CD4-positive, alpha-beta T cell treated with Interleukin-1 beta for 1 hour (primary cell): Measurements from ENCODE around the gene GPR78.

Experiments used
- DNase-seq, 2 donors: peaks; one replicate each; pipeline ENCODE4 v3.0.0-alpha.2; 2020 to 2022

The GPR78 gene

DNA sequence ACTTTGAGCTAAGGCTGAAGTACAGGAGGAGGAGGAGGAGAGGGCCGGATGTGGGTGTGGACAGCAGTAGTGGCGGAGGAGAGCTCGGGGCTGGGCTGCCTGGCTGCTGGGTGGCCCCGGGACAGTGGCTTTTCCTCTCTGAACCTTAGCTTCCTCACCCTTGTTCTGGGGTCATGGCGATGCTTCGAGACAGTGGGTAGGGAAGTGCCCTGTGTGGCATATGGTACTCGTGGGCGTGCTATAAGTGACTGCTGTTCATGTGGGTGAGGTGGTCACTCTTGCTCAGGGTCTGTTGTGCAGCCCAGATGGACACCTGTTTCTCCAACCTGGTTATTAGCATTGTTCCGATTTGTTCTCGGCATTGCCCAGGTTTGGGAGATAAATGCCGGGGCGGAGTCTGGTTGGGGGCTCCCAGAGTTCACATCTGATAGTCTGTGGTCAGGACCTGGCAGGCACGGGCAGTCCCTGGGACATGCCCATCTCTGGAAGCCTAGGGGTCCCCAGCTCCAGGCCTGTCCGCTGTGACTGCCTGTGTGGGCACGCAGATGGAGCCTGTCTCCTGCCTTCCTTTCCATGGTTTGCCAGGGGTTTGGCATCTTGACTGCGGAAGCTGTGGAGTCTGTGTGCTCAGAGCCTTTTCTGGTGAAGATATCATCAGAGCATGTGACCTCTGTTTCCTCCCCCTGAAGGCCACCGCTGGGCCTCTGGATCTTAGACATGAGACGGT, 7.4 kb downstream of the GPR78 start:
- no peak for DNase-seq

DNA sequence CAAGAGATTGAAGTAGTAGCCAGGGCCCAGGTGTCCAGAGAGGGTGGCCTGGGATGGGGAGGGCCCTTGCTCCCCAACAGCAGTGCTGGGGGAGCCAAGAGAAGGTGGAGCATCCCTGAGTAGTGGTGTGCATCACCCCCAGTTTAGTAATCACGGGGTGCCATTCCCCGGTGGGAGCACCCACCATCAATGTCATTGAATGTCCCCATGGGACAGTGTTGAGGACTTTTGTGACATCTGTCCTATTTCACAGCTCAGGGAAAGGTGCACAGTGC, 7.9 kb downstream of the GPR78 start:
- no peak for DNase-seq

DNA sequence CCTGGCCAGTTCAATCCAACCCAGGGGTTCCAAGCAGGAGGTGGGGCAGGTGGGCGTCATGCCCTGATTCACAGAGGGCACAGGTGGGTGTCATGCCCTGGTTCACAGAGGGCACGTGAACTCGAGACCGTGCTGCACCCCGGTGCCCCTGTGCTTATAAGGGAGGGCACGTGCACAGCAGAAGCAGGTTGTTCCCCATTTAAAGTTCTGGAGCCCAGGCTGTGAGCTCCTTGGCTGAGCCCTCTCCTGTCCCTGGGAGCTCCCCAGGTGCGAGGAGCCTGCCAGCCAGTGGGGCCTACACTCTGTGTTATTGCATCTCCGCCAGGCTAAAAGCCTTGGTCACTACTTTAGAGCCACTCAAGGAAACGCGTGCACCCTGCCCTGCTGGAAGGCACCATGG, 9.1 kb downstream of the GPR78 start:
- no peak for DNase-seq

DNA sequence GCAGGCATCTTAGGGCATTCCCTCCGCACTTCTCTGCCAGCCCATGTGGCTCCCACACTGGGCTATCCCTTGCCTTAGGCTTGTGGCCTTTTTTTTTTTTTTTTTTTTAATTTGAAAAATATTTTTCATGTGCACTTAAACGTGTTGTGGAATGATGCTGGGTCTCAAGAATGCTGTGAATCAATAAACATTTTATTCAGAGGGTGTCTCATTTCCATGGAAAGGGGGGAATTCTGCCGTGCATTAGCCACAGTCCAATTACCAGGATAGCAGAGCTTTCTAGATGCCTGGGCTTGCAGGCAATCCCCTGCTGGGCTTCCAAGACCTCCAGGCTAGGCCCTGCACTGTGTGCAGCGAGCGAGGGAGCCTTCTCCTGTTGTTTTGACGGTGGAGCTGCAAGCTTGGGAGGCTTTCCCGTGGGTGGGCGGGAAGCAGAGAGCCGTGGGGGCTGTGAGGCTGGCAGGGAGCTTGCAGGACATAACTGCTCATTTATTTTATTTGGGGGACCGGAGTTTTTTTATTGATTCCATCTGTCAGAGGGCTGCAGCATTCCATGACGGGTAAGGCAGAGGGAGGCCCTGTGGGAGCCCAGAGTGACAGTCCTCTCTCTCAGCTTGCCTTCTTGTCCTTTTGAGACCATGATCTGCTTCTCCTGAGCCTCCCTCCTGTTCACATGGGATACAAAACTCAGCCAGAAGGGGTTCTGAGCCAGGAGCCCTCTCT, 9.8 kb downstream of the GPR78 start:
- no peak for DNase-seq

DNA sequence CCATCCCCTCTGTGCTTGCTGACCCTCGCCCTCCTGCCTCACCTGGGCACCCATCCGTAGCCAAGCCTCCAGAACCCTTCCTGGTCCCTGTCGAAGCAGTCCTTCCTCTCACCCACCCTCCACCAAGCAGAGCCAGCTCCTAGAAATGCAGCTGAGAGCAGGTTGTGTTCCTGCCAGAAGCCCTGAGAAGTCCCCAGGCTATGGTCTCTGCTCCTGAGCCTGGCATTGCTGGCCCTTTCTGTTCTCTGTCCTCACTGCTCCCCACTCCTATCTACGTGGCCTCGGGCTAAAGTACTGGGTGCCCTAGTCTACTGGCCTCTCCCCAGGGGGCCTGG, 10.3 kb downstream of the GPR78 start:
- no peak for DNase-seq

DNA sequence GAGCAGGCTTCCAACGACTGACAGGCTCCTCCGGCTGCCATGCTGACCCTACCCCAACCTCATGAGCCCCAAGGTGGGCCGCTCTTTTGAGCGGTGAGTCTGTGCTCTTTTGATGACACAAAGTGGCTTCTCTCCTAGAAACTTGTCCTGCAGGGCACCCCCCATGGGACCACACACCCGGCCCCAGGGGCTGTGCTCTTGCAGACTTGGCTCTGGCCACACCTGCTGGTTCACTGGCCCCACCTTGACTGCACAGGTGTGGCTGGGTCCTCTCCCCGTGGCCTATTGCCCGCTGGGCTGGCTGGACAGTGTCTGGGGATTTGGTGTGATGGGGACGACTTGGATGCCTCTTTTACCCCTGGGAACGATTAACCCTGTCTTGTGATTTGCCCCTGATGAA, 10.9 kb downstream of the GPR78 start:
- DNase-seq: no peak

DNA sequence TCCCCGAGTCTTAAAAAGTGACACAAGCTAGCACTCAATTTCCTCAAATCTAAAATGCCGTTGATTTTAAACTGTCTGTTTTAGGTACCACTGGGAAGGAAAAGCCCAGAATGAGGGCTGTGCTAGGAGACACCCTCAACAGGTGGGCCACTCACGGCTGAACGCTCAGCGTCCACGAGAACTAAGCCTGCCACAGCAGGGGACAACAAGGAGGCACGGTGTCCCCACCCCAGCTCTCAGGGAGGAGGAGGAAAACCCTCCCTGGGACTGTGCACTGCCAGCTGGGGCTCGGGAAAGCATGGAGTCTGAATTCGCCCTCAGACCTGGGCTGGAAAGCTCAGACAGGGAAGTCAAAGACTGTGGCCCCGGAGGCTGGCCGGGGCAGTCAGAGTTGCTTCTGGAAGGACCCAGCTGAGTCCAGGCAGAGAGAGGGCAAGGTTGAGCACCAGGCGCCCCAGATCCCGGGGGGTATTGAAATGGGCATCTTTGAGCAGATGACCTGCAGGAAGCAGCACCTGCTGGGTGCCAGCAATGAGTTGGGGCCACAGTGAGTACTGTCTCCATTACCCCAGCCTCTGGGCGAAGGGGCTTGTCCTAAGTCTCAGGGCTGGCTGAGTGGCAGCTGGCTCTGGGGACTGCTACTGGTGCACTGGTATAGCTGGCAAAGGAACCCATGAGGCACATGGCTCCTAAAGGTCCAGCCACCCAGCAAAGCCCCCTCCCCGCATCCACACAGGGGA, 11.6 kb downstream of the GPR78 start:
- no peak for DNase-seq

DNA sequence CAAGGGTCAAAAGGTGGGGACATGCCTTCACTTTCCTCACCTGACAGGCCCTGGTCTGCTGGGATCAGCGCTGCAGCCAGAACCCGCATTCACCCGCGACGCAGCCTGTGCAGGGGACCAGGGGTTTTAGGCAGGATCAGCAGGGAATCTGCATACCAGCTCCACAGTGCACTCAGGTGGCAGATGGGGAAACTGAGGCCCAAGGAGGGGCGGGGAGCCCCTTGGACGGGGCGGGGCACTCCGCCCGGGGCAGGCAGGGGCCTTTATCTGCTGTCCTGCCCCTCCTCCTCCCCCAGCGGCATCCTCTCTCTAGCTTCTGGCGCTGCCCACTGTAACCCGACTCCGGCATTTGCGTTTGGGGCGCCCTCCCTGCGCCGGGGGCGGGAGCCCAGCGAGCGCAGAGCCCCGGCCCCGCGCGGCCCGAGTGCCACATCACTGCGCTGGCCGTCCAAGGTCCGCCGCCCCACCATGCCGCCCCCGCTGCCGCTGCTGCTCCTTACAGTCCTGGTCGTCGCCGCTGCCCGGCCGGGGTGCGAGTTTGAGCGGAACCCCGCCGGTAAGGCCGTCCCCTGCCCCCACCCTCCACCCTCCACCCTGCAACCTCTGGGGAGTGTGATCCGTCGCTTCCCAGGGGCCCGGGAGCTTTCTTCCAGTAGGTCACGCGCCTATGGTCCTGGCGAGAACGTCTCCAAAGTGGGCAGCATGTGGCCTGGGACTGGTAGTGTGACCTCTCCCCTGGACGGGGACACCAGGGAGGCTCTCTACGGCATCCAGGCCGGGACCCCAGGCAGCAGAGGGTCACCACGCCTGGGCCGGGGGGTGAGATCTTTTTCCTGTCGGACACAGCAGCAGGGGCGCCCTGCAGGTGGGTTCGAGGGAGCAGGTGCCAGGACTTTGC, 12.4 kb downstream of the GPR78 start, which contains the start of gene CPZ:
CPZ (plus strand) TSS at position 400 of the 898 bp plus-strand sequence; CDS start at position 469, 69 bp downstream.
- no peak for DNase-seq

DNA sequence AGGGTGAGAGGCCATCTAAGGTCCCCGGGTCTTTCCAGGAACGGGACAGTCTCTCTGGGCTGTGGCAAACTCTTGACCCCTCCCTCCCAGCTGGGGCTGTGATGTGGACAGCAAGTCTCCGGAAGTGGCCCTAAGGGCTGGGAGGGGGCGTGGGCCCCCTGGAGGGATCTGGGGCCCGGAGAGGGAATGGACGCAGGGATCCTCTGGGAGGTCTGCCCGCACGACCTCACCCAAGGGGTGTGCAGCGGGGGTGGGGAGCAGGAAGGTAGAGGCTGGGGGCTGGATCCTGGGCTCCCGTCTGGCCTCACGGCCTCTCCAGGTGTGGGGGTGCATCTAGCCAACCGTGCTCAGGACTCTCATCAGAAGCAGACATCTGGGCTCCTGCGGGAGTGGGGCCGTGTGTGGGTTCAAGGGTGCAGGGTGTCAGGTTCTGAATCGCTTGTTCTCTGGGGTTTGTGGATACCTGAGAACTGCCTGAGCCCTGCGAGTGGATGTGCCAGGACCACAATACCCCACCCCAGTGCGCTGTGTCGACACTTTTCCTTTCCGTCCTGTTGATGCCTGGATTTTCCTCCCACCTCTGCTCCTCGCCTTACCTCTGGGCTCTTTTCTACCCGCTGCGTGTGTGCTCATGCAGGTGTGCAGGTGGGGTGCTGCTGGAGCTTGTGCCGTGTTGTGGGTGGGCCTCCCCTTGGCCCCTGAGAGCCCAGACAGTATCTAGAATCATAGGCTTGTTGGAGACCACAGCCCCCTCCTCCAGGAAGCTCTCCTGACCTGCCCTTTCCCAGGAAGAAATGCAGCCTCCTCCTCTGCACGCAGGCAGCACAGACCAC, 13.3 kb downstream of the GPR78 start:
- no peak for DNase-seq

DNA sequence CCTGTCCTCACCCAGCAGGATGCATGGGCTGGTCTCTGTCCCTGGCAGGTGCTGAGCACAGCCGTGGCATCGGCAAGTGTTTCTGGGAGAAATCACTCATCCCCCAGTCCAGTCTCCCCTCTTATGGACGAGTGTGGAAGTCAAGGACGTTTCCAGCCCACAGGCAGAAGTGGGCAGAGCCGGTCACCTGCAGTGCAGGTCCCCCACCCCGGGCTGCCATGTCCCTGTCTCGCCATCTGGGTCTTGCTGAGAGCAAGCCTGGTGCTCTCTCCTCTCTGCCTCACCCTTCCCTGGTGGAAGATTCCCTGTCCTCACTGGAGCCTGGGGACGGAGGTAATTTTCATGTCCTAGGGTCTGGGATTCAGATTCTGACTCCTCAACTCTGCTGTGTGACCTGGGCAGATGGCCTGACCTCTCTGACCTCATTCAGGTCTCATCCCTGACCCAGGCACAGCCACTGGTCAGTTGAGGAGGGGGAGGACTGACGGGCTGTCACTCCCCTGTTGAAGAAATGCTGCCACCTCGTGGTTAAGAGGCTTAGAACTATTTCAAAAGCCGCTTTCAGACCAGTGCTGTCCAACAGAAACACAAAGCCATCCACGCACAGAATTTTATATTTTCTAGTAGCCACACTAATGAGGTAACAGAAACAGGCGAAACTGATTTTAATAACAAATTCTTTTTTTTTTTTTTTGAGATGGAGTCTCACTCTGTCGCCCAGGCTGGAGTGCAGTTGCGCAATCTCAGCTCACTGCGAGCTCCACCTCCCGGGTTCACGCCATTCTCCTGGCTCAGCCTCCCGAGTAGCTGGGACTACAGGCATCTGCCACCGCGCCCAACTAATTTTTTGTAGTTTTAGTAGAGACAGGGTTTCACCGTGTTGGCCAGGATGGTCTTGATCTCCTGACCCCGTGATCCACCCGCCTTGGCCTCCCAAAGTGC, 14.2 kb downstream of the GPR78 start:
- no peak for DNase-seq

DNA sequence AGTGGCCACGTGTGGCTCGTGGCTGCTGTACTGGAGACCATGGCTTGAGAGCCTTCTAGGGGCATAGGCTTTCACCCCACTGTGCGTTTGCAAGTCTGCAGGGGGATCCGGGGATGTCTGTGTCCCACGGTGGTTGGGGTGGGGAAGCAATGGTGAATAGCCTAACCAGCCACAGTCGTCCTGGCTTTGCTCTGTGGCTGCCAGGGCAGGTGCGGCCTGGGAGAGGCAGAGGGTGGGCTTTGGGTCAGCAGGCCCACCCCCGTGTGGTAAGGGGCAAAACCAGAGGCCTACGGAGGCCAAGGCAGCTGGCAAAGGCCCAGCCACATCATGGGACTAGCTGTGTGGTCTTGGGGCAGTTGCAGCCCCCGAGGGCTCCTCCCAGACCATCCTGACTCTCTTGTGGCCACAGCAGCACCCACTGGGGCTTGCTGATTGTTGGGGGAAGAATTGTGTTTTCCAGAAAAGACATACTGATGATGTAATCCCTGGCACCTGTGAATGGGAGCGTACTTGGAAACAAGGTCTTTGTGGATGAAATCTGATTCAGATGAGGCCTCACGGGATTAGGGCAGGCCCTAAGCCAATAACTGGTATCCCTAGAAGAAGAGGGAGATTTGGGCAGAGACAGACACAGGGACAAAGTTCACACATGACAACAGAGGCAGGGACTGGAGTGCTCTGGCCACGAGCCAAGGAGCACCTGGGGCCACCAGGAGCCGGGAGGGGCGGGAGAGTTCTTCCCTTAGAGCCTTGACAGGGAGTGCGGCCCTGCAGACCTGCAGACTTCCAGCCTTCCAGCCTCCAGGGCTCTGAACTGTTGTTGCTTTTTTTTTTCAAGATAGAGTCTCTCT, 15.3 kb downstream of the GPR78 start:
- DNase-seq: no peak

DNA sequence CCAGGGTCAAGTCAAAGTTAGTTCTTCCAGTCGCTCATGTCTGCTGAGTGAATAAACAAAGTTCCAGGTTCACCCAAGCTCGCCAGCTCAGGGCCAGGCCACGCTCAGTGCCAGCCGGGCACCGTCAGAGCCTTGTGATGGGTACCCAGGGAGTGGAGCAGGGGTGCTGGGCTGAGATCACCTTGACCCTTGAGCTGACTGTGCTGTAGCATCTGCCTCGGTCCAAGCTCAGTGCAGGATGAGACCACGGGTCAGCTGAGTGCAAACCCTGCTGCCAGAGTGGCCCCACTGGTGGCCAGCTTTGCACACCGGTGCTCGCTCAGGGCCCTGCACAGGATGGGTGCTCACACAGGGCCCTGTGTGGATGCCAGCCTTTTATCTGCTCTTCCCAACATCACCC, 16.7 kb downstream of the GPR78 start:
- no peak for DNase-seq

DNA sequence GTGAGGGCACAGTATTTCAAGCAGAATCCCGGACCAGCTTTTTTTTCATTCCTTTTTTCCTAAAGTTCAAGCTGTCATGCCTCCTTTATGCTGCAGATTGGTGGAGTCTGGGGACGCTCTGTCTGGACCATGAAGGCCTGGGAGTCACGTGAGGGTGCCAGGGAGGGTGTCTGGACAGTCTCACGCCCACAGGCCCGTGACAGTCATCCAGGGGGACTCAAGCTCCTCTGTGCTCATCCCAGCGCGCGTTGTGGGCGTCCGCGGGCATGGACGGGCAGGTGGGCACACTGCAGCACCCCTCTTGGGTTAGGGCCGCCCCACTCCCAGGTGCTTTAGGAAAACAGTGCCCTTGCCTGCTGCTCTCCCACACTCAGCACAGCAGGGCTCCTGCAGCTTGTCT, 17.1 kb downstream of the GPR78 start:
- DNase-seq: no peak

DNA sequence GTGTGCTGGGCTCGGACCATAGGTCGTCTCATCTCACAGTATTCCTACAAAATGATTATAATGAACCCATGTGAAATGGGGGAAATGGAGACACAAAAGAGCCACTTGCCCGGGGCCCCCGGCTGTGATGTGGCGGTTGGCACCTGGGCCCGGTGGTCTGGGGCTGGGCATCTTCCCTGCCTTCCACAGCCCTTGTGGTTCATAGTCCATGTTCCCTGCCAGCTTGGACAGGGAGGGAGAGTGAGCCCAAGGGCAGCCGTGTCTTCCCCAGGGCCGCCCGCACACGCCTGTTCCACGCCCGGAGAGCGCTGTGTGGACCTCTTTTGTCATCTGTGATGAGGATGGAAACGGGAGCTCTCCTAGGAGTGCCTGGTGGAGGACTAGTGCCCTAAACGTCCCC, 17.6 kb downstream of the GPR78 start:
- DNase-seq: no peak

DNA sequence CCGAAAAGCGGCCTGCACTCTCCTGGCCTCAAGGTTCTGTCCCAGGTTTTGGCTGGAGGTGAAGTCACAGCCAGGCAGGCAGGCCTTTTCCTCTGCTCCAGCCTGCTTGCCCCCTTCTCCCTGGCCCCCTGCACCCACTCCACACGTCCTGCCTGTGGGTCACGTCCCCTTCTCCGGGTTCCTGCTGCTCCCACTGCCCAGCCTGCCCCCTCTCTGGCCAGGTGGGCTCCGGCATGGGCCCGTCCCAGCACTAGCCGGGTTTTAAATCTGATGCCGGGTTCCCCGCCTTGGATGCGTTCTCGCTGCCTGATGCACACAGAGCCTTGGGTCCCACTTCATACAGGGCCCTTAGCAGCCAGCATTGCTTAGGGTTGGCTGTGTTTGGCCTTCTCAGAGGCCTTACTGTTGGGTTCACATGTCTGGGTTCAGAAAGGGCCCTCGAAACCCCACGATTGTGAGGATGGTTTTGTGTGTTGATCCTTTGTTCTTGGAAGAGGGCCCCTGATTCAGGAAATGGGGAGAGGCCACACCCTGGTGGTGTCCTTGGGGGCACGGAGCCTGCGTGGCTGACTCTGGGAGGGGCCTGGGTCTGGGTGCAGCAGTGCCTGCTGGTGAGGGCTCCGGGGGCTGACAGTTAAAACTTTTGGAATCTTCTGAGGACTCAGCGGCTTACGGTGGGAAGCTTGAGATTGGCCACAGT, 18.3 kb downstream of the GPR78 start:
- DNase-seq: no peak

DNA sequence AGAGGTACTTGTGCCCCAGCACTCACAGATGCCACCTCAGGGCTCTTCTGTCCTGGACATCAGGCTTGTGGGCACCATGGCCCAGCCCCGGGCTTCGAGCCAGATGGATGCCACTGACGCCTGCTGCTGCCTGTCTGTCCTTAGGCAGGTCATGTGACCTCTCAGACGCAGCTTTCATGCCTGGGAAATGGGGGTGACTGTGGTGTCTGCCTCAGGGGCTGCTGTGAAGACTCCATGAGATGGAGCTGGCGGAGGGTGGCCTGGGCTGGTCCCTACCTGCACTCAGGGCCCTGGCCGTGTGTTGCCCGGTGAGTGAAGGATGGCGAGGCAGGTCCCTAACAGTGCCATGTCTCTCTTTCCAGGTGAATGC, 18.9 kb downstream of the GPR78 start:
- no peak for DNase-seq

DNA sequence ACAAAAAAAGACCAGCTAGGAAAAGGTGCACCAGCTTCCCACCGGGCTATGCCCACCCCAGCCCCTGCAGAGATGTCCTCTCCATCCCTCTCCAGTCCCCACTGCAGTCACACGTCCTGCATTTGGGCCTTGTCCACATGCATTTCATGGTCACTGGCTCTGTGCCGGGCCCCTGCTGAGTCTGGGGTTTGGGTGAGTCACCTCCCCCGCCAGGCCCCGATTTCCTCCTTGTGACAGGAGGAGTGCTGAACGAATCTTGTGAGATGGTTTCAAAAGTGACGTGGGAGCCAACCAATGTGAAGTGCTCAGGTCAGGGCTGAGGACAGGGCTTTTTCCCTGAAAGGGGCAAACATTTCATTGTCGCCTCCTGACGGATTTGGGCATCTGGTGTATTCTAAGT, 19.5 kb downstream of the GPR78 start:
- DNase-seq: no peak

DNA sequence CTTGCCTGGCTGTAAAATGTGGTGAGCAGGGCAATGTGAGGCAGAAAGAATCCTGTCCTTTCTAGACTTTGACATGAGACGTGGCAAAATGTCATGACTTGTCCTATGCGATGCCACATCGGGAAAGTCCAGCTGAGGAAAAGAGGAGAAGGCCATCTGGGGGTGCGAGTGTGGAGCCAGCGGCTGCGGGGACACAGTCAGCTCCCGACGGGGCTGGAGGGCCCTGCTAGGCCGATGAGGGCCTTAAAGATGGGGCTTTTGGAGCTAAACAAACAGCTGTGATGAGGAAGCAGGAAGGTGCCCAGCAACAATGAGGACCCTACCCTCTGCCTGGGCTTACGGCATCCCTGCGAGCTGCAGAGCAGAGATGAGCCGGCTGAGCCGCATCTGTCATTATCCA, 20.1 kb downstream of the GPR78 start:
- no peak for DNase-seq

DNA sequence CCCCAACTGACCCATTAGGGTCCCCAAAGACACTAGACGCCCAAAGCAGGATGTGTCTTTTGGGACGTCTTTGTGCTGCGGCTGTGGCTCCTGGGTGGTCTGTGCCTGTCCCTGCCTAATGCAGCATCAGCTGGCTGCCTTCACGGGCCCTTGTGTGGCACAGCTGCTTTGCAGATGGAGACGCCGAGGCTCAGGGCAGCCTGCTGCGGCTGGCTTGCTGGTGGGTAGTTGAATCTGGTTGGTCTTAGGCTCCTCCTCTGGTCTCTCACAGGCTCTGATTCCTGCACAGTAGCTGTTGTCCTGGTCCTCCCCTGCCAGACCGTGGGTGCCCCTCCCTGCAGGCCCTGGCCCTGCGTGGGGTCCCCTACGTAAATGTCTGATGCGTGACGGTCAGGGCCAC, 20.5 kb downstream of the GPR78 start:
- DNase-seq: no peak

DNA sequence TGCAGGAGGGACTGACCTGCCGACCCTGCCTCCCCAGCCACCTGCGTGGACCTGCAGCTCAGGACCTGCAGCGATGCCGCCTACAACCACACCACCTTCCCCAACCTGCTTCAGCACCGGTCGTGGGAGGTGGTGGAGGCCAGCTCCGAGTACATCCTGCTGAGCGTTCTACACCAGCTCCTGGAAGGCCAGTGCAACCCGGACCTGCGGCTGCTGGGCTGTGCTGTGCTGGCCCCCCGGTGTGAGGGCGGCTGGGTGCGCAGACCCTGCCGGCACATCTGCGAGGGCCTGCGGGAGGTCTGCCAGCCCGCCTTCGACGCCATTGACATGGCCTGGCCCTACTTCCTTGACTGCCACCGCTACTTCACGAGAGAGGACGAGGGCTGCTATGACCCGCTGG, 20.9 kb downstream of the GPR78 start:
- DNase-seq: no peak
